WI38 (cell line): ENCODE data around the gene LCN10.
"Not testable (repeated sequence)": the region's sequence is repeated elsewhere in the genome, so short reads cannot be mapped to it uniquely, and the experiment has no call there.

Source experiments
- H3K4me3 ChIP-seq: 2 replicates; pipeline ENCODE4 v1.5.1; 2011; ENCODE audit warnings: low read depth, mild to moderate bottlenecking, control low read depth, low read length
- CTCF ChIP-seq: IDR thresholded peaks from 2 replicates; pipeline ENCODE4 v1.5.1; 2012; ENCODE audit warnings: low read depth, mild to moderate bottlenecking, control low read depth, low read length

Gene LCN10

GRCh38 chr9:136766410-136767120, 23.8 kb upstream of the LCN10 start:
- TF ChIP-seq CTCF = 0 out of 2 replicates have a peak, but pooled peaks have one; percentile 11
- not testable (repeated sequence) for H3K4me3 ChIP-seq

- H3K4me3 ChIP-seq = not testable (repeated sequence)
These were observed 23.1 kb upstream of the LCN10 start for GRCh38 chr9:136765745-136766409.

GRCh38 chr9:136765041-136765440, 22.3 kb upstream of the LCN10 start:
- no peak overlapping the region for H3K4me3 ChIP-seq
- TF ChIP-seq CTCF = no peak

GRCh38 chr9:136764301-136764891, 21.7 kb upstream of the LCN10 start, which contains the start of gene LCN15:
Gene LCN15, minus strand, starts transcription at chr9:136764518. Its CDS starts 30 bp downstream, at chr9:136764488.
- H3K4me3 ChIP-seq = no peak within 1 kb of the TSS
- no peak for TF ChIP-seq CTCF

- no peak overlapping the region for H3K4me3 ChIP-seq
- no peak for TF ChIP-seq CTCF
These were observed 20.9 kb upstream of the LCN10 start for GRCh38 chr9:136763649-136764035.

- no peak overlapping the region for H3K4me3 ChIP-seq
- TF ChIP-seq CTCF = no peak
These were observed 20.3 kb upstream of the LCN10 start for GRCh38 chr9:136762915-136763648.

GRCh38 chr9:136762221-136762691, 19.5 kb upstream of the LCN10 start:
- no peak overlapping the region for H3K4me3 ChIP-seq
- TF ChIP-seq CTCF = no peak
